Erythroblast (primary cell): ENCODE results near the gene SPTBN4.

Source experiments
- GATA1 ChIP-seq: IDR thresholded peaks from 2 replicates; pipeline ENCODE4 v1.6.1; 2011; ENCODE audit warnings: low read depth, mild to moderate bottlenecking, control low read depth, low read length, moderate library complexity
- POLR2A ChIP-seq: IDR thresholded peaks from 2 replicates; pipeline ENCODE4 v1.6.1; 2011; ENCODE audit warnings: mild to moderate bottlenecking, low read length

DNA sequence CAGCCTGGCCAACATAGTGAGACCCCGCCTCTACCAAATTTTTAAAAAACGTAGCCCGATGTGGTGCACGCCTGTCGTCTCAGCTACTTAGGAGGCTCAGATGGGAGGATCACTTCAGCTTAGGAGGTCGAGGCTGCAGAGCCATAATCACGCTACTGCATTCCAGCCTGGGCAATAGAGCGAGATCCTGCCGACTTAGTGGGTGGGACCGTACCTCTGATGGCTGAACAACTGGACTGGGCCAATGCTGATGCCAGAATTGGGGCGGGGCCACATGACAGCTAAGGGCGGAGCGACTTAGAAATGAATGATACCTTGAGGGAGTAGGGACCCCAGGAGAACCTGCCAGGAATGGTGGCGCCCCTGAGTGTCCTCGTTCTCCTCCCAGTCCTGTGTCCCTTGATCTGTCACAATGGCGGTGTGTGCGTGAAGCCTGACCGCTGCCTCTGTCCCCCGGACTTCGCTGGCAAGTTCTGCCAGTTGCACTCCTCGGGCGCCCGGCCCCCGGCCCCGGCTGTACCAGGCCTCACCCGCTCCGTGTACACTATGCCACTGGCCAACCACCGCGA lies 137.9 kb downstream of the SPTBN4 start:
- TF ChIP-seq POLR2A (no peak), GATA1 (no peak)
